GM19463 (cell line): Measurements from ENCODE around the gene SOX2.

Experiments used
- ATAC-seq: cut with Tn5 transposase; IDR thresholded peaks from one replicate; pipeline ENCODE4 v1.9.1; 2021; ENCODE audit warnings: mild to moderate bottlenecking, moderate library complexity; ENCODE audit not compliant: unreplicated experiment

SOX2 gene

DNA sequence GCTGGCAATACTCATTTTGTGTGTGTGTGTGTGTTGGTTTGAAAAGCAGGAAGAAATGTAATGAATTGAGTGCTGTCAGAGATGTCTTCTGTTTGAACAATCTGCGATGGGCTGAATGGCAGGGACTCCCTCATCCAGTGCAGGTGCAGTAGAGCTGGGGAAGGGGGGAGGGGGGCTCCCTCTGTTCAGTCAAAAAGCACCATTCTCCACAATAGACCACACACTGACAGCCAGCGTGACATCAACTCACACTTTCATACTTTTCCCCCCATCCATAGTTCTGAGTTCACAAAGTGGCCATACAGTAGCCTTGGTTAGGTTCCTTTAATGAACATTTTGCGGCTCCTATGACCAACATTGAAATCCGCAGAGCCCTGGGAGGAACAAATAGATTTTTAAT lies 10.4 kb downstream of the SOX2 start:
- no peak for ATAC-seq

DNA sequence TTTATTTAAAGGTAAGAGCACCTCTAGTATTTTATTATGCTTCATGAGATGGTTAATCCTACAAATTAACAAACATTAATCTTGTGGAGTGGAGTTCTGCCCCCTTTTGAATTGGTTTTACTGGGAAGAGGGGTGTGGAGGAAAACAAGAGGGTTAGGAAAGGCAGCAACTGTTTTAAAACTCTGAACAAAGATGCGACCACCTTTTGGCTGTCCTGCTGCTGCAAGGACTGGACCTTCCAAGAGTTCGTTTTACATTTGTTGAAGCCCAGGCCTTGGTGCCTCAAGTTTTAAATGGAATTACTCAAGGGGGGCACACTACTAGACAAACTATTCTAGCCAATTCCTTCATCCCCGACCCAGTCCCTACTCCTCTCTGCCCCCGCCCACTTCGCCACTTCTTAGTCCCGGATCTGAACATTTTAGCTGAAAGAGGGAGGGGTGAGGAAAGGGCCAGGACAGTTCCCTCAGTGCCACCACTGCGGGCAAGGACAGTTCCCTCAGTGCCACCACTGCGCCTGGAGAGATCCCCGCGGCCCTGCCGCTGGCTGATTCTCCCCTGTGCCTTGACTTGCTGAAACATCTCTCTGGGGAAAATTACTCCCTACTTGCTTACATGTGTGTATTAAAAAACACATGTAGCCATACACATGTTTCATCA lies 11.2 kb downstream of the SOX2 start:
- ATAC-seq: no peak

DNA sequence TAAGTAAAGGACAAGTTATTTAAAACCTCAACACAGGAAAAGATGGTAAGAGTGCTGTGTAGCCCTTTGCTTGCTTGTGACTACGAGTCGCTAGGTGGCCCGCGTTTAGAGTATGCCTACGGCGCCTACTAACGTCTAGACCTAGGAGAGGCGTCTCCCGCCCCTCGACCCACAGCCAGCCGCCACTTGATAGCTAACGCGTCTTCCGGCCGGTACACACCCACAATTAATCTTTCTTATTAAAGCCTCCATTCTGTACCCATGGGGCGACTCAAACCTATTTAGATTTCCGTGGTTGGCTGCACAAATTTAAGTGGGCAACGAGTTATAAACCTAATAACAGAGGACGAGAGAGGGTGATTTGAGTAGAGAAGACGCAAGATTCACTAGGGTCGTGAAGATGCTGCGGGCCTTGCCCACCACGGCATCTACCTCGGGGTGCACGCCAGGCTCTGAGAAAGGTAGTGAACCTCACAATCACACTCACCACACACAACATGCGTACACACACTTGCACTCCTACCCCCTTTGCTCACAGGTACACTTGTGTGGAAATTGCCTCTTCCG lies 12.0 kb downstream of the SOX2 start:
- no peak for ATAC-seq

DNA sequence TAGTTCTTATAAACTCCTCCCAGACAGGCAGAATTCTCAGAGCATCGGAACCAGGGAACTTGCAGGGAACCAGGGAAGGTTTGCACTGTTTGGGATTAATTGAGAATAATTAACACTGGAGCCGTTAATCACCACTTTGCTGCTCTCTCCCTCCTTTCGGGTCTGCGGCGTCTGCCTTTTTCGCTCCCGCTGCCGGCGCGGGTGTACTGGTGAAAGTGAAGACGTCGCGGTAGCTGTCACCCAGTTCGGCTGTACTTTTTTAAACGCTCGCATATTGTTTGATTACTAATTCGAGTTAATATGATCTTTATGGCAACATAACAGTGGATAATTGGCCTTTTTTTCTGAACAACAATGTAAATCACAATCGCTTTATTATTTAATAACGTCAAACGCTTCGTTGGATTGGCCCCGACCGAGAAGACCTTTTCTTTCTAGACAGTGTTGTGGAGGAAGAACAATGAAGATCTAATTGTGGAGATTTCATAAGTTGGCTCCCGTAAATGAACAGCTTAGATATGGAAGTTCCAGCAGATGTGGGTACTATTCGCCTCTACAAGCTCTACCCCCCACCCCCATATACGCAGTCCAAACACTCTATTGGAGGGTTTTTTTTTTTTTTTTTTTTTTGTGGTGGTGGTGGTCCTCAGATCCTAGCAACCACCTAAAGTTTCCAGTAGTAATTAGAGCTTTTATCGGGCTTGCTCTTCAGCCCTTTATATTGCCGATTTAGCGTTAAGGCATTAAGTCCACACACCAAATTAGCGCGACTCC lies 12.7 kb downstream of the SOX2 start:
- ATAC-seq: no peak

DNA sequence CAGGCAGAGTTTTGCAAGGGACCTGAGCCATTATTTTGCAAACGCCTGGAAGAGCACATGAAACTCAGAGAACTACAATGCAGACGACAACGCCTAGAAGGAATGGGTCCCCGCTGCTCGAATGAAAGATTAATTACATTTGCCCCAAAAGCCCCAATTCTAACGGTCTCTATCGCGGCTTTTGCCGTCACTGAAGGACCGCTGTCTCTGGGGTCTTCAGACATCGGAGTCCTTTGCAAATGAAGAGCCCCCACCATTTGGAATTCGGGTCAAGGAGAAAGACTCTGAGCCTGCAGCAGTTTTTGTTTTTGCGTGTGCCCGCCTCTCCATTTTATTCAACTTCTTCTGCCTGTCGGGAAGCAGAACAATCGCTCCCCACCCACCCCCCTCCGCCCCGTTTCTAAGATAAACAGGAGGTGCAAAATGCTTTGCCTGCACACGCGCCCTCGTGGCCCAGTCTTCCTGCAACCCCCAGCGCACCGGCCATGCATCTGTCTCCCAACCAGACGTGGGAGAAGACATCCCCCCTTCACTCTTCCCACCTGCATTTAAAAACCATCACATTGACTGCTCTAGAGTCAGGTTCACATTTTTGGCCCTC lies 13.5 kb downstream of the SOX2 start:
- ATAC-seq: no peak

DNA sequence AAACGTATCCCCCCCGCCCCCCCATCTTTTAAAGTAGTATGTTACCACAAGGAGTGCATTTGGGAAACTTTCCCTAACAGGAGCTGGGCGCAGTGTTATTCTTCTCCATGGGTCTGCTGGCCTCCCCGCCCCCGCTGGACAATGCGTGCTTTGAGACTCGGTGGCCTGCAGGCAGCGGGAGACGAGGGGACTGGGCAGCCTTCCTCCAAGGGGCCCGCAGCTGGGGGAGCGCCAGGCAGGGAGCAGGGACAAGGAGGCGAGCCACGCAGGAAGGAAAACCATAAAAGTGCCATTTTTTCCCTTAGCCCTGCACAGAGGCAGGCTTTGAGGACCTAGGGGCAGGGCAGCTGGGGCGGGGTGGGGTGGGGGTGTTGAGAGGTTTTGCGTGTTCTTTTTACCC lies 14.1 kb downstream of the SOX2 start:
- ATAC-seq: no peak

DNA sequence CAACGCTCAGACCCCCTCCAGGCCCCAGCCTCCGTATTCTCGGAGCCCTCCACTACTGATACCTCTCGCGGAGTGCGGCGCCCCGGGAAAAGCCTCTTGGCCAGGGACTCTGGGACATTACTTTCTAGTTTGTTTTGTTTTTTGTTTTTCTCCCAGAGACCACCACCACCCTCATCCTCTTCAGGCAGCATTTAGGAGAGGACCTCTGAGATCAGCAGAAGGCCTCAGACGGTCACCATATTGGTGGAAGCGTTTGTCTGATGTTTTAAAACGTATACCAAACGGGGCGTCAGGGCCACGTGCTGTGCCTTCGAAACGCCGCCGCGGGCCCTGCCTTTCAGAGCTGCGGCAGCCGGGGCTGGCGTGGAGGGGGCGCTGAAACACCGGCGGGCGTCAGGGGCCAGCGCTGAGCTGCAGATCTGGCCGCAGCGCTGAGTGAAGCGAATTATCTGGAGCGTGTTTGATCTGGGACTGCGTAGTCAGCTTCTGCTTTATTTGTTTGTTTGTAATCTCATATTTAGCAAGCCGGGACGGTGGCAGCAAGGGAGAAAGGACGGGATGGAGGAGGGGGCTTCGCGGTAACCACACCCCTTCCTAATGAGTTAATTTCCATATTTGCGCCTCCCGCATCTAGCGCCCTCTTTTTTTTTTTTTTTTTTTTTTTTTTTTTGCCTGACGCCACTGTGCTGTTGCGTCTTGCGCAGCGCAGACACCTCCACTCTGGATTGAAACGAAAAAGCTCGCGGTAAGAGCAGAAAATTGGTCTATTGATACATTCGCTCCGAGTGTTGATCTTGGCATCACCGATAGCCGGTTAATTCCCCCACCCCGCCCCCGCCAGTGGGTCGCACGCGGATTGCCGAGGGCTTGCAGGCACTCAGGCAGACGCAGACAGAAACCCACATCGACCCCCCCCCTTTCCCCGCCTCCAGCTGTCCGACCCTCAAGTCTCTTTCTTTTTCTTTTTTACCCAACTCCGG lies 14.9 kb downstream of the SOX2 start:
- no peak for ATAC-seq

DNA sequence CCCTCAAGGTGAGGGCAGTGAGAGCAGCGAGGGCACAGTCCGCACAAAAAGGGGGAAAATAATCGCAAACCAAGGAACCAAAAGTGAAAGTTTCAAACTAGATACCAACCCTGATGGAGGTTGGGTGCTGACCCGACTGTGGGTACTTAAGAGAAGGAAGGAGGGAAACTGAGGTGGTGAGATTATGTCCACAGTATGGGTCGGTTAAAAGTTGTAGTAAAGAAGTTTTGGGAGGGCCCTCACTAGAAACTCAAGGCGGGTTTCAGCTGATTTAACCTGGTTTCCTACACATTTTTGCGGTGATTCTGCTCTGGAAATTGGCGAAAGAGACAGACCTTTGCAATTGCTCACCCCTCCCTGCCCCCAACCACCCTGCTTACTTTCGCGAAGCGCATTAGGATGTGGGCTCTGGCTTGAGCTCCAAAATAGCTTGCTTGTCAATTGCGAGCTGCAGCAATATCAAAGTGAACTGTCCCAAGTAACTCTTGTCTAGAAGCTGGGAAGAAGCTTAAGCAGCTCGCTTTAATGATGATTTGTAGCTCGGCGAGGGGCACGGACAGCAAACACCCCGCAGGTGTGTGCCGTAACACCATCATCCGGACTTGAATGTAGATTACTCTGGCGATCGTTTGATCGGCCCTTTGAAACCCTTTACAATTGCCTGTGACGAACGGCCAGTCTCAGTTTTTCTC lies 15.8 kb downstream of the SOX2 start:
- no peak for ATAC-seq

DNA sequence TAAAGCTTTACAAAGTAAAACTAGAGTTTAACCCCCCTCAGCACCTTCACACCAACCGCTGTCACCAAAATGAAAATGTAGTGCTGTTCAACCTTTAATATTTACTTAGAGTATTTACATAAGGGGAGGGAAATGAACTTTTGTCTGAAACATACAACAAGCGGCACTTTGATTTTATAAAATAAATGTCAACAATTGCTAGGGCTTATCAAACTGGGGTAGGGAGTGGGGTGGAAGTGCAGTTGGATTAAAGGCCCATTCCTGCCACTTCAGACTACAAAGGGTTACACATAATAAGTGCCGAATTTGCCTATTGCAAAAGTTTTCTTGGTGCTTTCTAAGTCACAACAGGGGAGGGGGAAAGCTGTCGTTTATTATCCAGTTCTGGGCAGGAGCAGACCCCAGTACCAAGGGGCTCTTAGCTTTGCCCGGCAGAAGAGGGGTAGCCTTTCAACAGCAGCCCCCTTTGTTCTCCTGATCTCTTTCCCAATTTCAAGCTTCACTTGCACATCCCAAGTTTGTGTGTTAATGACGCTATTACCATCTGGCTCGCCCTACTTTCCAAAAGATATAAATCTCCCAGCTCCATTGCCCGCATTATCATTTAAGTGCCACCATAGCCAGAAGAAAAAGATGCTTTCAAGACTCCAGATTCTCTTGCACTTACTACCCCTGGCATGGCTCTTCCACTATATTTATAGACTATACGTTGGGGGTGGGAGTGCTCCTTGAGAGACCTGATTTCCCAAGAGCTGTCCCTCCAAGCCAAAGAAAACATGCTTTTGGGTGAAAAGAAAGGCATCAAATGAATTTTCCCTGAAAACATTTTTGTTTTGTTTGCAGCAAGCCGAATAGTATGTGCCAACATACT lies 17.0 kb downstream of the SOX2 start:
- ATAC-seq: no peak

DNA sequence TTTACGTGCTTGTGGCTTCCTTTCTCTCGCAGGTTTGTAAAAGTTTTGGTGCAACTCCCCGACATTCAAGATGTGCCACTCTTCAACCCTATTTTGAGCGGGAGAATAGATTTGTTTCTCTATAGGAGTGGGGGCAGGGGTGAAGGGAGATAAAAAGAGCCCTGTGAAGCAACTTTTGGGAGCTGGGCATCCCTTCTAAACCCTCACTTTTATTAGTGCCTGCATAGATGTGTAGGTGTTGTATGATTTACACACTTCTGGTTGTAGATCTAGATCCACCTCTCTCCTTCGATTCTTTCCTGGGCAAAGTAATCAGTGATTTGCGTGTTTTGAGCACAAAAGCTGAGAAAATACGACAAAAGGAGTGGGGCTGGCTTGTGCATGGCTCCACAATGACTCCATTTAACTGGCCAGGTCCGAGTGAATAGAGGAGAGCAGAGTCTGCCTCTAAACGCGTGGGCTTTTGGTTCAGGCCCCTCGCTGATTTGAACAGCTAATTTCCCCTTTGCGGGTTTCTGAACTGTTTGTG lies 17.7 kb downstream of the SOX2 start:
- no peak for ATAC-seq

DNA sequence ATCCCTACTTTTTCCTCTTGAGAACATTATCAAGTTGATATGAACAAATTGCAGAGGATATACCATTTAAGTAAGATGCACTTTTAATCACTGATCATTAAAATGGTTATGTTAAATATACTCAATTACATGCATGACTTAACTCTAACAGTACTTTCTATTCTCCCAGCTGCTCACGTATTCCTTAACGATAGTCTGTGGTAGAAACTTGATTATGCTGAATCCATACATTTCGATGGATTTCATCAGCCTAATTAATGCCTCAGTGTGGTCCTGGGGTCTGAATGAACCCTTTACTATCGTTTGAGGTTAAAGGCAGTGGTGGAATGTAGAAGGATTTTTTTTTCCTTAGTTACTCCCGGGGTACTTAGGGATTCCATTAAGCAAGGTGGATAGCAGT lies 18.6 kb downstream of the SOX2 start:
- ATAC-seq: no peak

DNA sequence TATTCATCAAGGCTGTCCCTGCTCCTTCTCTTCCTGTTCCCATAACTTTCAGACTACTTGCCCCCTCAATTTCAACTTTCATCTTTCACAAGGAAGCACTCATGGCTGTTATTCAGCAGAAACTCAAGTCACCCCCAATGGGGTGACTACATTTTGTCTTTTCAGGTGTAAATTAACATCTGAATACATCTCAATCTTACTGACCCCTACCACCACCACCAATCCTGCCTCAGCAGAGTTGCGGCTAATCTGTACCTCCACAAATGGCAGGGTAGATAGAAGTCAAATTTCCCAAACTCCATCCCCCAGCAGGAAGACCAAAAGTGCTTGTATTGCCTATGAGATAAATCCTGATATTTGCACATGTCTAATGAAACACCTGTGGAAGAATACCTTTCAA lies 19.2 kb downstream of the SOX2 start:
- ATAC-seq: no peak

DNA sequence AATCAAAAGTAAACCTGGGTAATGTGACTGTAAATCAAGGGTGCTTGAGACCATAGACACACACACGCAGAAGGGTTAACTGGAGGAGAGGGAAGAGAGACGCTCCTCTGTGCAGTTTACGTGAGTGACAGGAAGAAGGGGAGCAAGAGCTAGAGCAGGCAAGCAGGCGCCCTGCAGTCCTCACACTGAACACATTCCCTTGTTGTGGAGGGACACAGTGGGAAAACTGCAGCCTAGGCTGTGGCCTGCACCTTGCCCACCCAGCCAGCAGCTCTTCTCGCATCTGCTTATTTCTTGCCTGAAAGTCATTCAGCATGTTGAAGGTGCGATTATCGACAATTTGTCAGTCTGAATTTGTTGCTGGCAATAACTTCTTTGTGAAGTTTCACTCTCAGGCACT lies 24.2 kb downstream of the SOX2 start:
- no peak for ATAC-seq

DNA sequence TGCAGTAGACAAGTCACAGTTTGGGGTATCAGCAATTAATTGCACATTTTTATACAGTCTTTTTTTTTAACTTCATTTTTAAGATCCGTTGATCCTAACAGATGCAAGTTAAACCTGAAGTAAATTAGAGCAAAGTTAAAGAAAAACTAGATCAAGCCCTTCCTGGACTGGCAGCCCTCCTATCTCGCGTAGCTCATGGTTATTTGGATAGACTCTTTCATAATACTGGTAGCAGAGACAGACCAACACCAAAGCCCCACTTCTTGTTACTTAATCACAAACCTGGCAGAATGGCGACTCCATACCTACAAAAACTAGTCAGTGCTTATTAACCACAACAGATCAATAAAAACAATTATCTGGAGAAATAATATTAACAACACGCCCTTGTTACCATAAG lies 26.8 kb downstream of the SOX2 start:
- no peak for ATAC-seq

DNA sequence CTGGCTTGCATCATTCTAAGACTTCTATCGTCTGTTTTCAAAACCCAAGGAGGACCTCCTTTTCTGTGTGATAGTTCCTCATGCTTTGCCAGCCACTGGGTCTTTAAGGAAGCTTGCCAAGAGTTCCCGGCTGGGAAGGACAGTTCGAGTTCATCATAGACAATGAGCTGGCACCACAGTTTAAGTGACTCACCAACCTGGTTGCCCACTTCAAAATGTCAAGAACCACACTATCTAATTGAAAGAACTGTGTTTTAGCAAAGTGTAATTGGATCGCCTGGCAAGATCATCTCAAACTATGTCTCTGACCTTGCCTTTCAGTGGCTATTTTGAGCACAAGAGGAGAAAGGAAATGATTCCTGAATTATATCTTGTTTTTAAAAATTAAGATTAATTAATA lies 27.9 kb downstream of the SOX2 start:
- ATAC-seq: no peak

DNA sequence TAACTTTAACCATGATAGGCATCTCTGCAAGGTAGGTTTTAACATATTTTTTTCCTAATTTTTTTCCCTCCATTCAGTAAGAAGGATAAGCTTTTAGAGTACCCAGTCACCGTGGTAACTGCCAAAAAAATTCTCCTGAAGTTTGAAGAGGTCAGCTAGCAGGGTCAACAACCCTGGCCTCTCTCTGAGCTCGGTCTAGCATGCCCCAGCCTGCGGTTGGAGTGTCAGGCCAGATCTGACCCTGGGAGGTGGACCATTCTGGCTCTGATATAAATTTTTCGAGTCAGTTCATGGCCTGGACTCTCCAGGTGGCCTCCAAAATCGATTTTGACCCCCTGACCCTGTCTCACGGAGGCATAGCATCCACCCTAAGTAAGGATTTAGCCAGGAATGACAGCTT lies 29.7 kb downstream of the SOX2 start:
- no peak for ATAC-seq

DNA sequence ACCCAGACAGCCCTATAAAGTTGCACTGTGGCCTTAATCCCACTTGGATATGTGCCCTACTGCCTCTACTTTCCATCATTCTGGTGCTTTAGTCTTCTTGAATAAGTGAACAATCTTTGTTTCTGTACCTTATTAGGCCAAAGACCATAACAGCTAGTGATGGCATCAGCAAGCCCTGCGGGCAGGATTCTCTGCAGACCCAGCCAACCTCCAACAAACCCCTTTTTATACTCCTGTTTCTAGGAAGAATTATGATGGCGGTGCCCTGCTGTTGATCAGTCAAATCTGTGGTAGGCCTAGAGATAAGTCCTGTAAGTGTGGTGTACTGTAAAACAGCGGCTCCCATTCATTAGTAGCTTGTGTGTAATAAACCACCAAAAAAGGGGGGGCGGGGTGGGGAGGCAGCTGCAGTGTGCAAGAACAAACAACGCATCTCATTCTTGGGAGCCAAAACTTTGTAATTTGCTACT lies 40.5 kb downstream of the SOX2 start:
- no peak for ATAC-seq

DNA sequence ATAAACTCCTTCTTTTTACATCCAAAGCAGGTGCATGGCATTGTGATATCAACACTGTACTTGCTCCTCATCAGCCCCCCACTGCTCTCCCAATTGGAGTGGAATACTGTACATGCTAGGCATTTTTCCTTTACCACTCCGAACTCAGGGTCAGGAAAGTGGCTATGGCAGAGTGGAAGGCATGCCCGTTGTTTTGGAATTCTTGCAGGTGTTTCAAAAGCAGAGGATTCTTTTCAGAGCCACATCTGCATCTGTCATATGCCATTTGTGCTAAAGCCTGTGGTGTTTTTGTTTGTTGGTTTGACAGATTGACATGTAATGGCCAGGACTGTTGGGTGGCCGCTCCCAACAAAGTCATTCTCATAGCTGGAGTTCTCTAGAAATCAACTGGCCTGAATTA lies 41.7 kb downstream of the SOX2 start:
- ATAC-seq: no peak

DNA sequence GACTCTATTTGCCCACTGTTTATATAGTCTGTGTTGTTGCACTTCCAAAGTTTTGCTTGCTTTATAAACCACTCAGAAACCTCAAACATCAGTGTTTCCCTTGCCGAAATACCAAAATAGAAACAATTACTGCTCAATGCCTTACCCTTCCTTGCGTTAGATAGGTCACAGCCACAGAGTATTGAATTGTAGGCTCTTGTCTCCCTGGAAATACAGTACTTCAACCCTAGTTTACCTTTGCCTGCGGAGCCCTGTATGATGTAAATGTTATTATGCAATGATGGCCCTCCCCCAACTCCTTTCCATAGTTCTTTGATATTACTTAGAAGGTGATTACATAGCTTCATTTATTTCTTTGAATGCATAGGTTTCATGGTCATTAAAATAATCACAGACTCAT lies 44.2 kb downstream of the SOX2 start:
- no peak for ATAC-seq
